ENCODE data around the gene CCDC200. TPM values are rescaled to one million over a fixed set of nuclear protein-coding genes. Genes with fewer than 3 reads are reported as not detected.

The CCDC200 gene
- total and polyA plus RNA-seq, 4 donors, result 0.55 to 11.0 (median 4.4) TPM; not detected in 1

Small RNA genes lying within 50 kb of the gene (small RNA-seq; reads per million reads assigned to genes)
- gene RF00004 (ENCODE audit: low replicate concordance) (not detected), gene RNU2-1 (ENCODE audit: low replicate concordance) (not detected)

Other genes with a start within 250 kb of the CCDC200 start
- gene PTGES3L, start 248.5 kb downstream of the CCDC200 start, total RNA-seq, result 1 to 10 TPM; 1.5 to 1.8 TPM
- 1 to 10 TPM; 6.6 to 8.2 TPM for gene PTGES3L, start 248.5 kb downstream of the CCDC200 start, polyA plus RNA-seq (ENCODE audit: insufficient read length in 2 of 2)
- 10 to 100 TPM; 12.2 to 12.5 TPM for gene RUNDC1, start 248.1 kb downstream of the CCDC200 start, total RNA-seq
- 10 to 100 TPM; 21.0 to 21.3 TPM for gene RUNDC1, start 248.1 kb downstream of the CCDC200 start, polyA plus RNA-seq (ENCODE audit: insufficient read length in 2 of 2)
- gene RPL27, start 230.2 kb downstream of the CCDC200 start, total RNA-seq, result 1,000 to 10,000 TPM in 1 of 2 donors, 100 to 1,000 TPM in 1; 670 to 1,375 TPM
- 1,000 to 10,000 TPM in 1 of 2 donors, 100 to 1,000 TPM in 1; 939 to 1,002 TPM for gene RPL27, start 230.2 kb downstream of the CCDC200 start, polyA plus RNA-seq (ENCODE audit: insufficient read length in 2 of 2)
- gene IFI35, start 221.8 kb downstream of the CCDC200 start, total RNA-seq, result 10 to 100 TPM in 1 of 2 donors, 1 to 10 TPM in 1; 8.5 to 32.5 TPM
- gene IFI35, start 221.8 kb downstream of the CCDC200 start, polyA plus RNA-seq (ENCODE audit: insufficient read length in 2 of 2), result 10 to 100 TPM in 1 of 2 donors, 1 to 10 TPM in 1; 9.2 to 12.9 TPM
- gene VAT1, start 206.2 kb downstream of the CCDC200 start, total RNA-seq, result 100 to 1,000 TPM in 1 of 2 donors, 10 to 100 TPM in 1; 80.8 to 139 TPM
- gene VAT1, start 206.2 kb downstream of the CCDC200 start, polyA plus RNA-seq (ENCODE audit: insufficient read length in 2 of 2), result 100 to 1,000 TPM; 225 to 239 TPM
- 10 to 100 TPM; 19.2 to 25.5 TPM for gene RND2, start 203.4 kb downstream of the CCDC200 start, total RNA-seq
- gene RND2, start 203.4 kb downstream of the CCDC200 start, polyA plus RNA-seq (ENCODE audit: insufficient read length in 2 of 2), result 10 to 100 TPM; 81.8 to 86.9 TPM
- 10 to 100 TPM; 11.7 to 16.2 TPM for gene BRCA1, start 103.3 kb downstream of the CCDC200 start, total RNA-seq
- gene BRCA1, start 103.3 kb downstream of the CCDC200 start, polyA plus RNA-seq (ENCODE audit: insufficient read length in 2 of 2), result 1 to 10 TPM; 8.5 to 9.1 TPM
- 100 to 1,000 TPM in 1 of 2 donors, 10 to 100 TPM in 1; 93.8 to 104 TPM for gene NBR1, start 57.4 kb downstream of the CCDC200 start, total RNA-seq
- gene NBR1, start 57.4 kb downstream of the CCDC200 start, polyA plus RNA-seq (ENCODE audit: insufficient read length in 2 of 2), result 10 to 100 TPM; 79.3 to 86.7 TPM
- gene TMEM106A, start 16.7 kb downstream of the CCDC200 start, total RNA-seq, result 1 to 10 TPM; 2.6 to 6.9 TPM
- 1 to 10 TPM; 2.3 to 5.9 TPM for gene TMEM106A, start 16.7 kb downstream of the CCDC200 start, polyA plus RNA-seq (ENCODE audit: insufficient read length in 2 of 2)
- gene RNU2-1, start 5.4 kb upstream of the CCDC200 start, total RNA-seq, result not detected
- 1 to 10 TPM in 1 of 2 donors, not detected in 1; 1.2 TPM for gene RNU2-1, start 5.4 kb upstream of the CCDC200 start, polyA plus RNA-seq (ENCODE audit: insufficient read length in 2 of 2)
- gene ARL4D, start 170.4 kb upstream of the CCDC200 start, total RNA-seq, result 10 to 100 TPM; 13.3 to 29.3 TPM
- gene ARL4D, start 170.4 kb upstream of the CCDC200 start, polyA plus RNA-seq (ENCODE audit: insufficient read length in 2 of 2), result 10 to 100 TPM; 14.1 to 19.2 TPM

Data from spinal cord (tissue), 4 donors.